ENCODE results near the gene DHRS3.
A peak's percentile ranks its signal among the peaks of the same experiment; 100 is the strongest.

The DHRS3 gene

DNA sequence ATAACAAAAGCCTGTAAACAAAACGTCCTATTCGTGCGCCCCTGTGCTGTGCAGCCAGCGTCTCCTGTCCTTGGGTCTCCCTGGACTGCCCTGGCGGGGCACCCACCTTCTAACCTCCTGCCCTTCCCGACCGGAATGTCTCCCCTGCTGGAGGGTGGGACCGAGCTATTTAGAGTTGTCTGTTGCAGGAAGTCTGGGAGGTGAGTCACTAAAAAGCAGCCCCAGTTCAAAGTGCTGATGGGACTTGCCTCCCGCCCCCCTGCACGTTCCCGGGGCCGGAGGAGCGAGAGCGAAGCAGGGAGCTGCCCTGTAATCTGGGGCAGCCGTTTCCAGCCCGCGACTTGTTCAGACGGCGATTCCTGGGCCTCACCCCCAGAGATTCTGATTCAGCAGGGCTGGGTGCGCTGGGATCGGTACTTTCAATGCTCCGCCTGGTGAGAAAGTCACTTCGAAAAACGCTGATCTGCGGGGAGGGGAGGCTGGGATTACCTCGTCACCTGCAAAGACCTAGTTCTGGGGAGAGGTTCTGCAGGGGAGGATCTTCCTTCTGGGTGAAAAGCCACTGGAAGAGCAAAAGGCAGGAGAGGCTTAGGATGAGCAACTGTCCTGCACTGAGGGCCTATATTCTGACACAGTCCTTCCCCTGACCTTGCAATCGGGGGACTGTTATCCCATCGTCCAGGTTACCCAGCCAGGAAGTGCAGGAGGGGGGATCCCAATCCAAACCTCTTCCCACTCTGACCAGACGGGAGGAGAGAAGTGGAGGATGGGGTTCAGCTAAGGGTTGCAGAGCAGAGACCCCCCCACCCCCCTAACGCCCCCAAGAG, 1.2 kb upstream of the DHRS3 start:
- peak; percentile 82 for DNase-seq (ENCODE audit: low read depth)
- H3K4me3 ChIP-seq (ENCODE audit: control insufficient read depth, low read depth, low read length), result peak overlapping the region; percentile 65
- TF ChIP-seq, protein P1, sequence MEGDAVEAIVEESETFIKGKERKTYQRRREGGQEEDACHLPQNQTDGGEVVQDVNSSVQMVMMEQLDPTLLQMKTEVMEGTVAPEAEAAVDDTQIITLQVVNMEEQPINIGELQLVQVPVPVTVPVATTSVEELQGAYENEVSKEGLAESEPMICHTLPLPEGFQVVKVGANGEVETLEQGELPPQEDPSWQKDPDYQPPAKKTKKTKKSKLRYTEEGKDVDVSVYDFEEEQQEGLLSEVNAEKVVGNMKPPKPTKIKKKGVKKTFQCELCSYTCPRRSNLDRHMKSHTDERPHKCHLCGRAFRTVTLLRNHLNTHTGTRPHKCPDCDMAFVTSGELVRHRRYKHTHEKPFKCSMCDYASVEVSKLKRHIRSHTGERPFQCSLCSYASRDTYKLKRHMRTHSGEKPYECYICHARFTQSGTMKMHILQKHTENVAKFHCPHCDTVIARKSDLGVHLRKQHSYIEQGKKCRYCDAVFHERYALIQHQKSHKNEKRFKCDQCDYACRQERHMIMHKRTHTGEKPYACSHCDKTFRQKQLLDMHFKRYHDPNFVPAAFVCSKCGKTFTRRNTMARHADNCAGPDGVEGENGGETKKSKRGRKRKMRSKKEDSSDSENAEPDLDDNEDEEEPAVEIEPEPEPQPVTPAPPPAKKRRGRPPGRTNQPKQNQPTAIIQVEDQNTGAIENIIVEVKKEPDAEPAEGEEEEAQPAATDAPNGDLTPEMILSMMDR (conservative IDR thresholded peaks at IDR 0.05; ENCODE audit: control insufficient read depth, insufficient read depth, low read depth, low read length), result no peak

DNA sequence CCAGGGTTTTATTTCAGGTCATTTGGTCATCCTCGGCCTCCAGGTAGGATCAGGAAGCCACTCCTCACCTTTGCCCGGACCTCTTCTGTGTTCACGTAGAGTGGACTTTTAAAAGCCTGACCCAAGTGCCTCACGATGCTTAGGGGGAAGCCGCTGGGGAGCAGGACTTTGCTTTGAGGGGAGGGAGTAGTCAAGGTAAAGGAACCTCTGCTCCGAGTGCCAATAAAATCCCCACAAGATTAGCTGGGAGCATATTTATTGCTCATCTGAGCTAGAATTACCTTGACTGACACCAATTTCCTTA, 603 bp upstream of the DHRS3 start:
- TF ChIP-seq, protein P1 (conservative IDR thresholded peaks at IDR 0.05; ENCODE audit: control insufficient read depth, insufficient read depth, low read depth, low read length), result no peak
- peak overlapping the region; percentile 65 for H3K4me3 ChIP-seq (ENCODE audit: control insufficient read depth, low read depth, low read length)
- DNase-seq (ENCODE audit: low read depth), result no peak

DNA sequence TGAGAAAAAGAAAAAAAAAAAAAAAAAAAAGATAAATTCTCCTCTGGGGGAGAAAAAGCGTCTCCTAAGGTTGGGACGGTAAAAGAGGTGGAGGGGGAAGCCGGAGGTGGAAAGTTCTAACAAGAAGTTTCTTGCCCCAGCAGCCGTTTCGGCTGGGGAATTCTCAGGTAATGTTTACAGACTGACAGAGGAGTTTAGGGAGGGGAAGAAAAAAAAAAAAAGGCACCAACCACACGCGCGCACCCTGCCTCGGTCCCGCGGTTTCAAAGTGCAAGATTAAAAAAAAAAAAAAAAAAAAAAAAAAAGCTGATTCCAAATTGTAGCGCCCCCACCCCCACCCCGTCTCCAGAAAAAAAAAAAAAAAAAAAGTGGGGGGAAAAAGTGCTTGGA, 504 bp downstream of the DHRS3 start:
- no peak for DNase-seq (ENCODE audit: low read depth)
- TF ChIP-seq, protein P1 (conservative IDR thresholded peaks at IDR 0.05; ENCODE audit: control insufficient read depth, insufficient read depth, low read depth, low read length), result no peak
- H3K4me3 ChIP-seq (ENCODE audit: control insufficient read depth, low read depth, low read length), result peak overlapping the region; percentile 65

DNA sequence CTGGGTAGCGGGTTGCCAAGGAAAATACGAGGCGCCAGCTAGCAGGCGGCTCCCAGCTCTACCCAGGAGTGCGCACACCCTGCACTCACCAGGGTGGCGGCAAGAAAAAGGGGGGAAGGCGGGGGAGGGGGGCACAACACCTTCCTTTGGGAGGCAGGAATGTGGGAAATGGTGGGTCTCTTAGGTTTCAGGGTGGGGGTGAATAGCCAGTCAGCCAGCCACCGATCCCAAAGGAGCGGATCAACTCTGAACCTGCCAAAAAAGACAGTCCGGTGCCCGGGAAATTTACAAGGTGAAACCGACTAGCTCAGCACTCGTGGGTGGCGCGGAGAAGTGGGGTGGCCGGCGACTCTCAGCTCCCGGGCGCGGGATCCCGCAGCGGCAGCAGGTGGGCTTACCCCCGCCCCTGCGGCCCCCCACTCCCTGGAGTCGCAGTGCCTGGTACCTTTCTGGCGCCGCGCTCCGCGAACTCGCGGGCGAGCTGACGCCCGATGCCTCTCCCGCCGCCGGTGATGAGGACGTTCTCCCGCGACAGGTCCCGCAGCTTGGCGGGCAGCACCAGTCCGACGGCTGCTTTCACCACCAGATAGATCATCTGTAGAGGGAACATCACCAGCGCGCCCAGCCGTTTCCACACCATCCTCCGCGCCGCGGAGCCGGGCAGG, 1.2 kb downstream of the DHRS3 start:
- no peak for DNase-seq (ENCODE audit: low read depth)
- peak overlapping the region; percentile 65 for H3K4me3 ChIP-seq (ENCODE audit: control insufficient read depth, low read depth, low read length)
- TF ChIP-seq, protein P1 (conservative IDR thresholded peaks at IDR 0.05; ENCODE audit: control insufficient read depth, insufficient read depth, low read depth, low read length), result no peak

DNA sequence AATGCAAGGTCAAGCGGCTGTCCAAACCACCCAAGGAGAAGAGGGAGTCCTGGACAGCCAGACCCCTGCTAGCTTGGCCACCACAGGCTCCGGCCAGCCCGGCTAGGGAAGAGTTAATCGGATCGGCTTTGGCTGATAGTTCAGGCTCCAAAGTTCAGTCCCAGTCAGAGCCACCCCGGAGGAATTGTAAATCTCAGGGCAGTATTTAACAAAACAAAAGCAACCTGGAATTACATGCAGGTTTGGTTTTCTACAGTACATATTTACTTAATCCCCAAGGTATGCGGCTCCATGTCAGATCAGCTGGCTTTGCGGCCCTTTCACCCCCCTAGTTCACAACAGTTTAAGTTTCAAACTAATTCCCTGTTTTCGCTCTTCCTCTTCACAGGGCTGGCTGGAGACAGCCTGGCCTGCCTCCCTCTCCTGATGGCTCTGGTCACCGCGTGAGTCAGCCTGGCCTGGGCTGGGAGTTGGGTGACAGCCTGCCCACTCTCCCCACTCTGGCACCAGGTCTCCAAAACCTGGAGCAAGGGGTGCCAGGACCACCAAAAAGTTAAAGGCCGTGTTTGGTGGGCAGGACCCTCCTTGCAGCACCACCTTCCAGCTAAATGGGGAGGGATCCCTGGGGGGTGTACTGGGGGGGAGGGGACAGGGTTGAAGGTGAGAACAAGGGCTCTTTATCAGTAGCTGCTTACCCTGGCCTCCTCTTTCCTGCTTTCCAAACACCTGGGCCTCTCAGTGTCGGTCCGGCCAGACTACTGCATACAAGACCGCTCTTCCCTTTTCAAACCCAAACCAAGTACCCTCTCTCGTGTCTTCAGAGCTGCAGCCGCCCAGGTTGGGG, 1.9 kb downstream of the DHRS3 start:
- DNase-seq (ENCODE audit: low read depth), result peak; percentile 48

More for the DNA sequence above, 1.9 kb downstream of the DHRS3 start:
- TF ChIP-seq, protein P1 (conservative IDR thresholded peaks at IDR 0.05; ENCODE audit: control insufficient read depth, insufficient read depth, low read depth, low read length), result no peak
- H3K4me3 ChIP-seq (ENCODE audit: control insufficient read depth, low read depth, low read length), result peak overlapping the region; percentile 65

Measured in fibroblast of mammary gland (primary cell).